ENCODE measurements around the gene TSKS.

DNA sequence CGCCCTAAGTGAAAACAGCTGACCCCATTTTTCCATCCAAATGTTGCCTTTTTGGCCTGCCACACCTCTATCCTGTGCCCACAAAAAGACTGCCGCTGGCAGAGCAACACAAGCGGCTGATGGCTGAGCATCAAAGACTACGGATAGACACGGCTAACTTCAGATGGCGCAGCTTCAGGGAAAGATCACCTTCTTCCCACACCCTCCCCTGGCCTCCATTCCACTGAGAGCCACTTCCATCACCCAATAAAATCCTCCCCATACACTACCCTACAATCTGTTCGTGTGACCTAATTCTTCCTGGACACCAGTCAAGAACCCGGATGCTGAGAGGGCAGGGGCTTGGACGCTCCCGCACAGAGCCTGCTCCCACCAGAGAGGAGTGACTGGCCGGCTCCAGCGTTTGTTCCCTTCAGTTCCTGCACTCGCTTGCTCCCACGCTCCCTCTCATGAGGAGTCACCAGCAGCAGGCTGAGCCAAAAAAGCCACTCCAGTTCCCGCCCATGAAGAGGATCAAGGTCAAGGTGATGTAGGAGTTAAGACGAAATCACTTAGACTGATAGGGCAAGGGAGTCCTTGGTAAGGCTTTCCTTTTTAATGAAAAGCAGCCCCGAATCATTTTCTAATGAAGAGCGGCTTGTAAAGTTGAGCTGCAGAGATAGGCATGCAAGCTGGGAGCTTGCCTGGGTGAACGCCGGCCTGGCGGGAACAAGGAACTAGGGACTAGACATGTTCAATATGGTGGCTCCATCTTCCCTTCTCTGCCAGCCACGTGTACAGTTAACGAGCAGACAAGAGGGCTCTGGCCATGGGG is 35.7 kb downstream of the TSKS start:
- TF ChIP-seq, protein P1, sequence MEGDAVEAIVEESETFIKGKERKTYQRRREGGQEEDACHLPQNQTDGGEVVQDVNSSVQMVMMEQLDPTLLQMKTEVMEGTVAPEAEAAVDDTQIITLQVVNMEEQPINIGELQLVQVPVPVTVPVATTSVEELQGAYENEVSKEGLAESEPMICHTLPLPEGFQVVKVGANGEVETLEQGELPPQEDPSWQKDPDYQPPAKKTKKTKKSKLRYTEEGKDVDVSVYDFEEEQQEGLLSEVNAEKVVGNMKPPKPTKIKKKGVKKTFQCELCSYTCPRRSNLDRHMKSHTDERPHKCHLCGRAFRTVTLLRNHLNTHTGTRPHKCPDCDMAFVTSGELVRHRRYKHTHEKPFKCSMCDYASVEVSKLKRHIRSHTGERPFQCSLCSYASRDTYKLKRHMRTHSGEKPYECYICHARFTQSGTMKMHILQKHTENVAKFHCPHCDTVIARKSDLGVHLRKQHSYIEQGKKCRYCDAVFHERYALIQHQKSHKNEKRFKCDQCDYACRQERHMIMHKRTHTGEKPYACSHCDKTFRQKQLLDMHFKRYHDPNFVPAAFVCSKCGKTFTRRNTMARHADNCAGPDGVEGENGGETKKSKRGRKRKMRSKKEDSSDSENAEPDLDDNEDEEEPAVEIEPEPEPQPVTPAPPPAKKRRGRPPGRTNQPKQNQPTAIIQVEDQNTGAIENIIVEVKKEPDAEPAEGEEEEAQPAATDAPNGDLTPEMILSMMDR (IDR thresholded peaks at IDR 0.05) = no peak
- TF ChIP-seq POLR2A (IDR thresholded peaks at IDR 0.05) = no peak
